HEK293 (cell line): ENCODE measurements around the gene TPD52L1.

Experiments
- ATF2 ChIP-seq: fragments of 450-650 bp; formaldehyde crosslinking; IDR thresholded peaks from 2 replicates; pipeline ENCODE4 v1.5.1; 2016; ENCODE audit warnings: missing biosample characterization, missing genetic modification characterization, low read depth
- CTCF ChIP-seq: fragments of 450-650 bp; formaldehyde crosslinking; IDR thresholded peaks from 2 replicates; pipeline ENCODE4 v1.5.1; 2016; ENCODE audit warnings: missing biosample characterization, missing genetic modification characterization
- HOXA7 ChIP-seq: sonication (generic); formaldehyde crosslinking; IDR thresholded peaks from 2 replicates; pipeline ENCODE4 v1.8.1; 2022; ENCODE audit warnings: missing genetic modification reagents, borderline replicate concordance
- KLF16 ChIP-seq: fragments of 450-650 bp; formaldehyde crosslinking; IDR thresholded peaks from 2 replicates; pipeline ENCODE4 v1.5.1; 2017; ENCODE audit warnings: missing biosample characterization, missing genetic modification characterization
- PBX3 ChIP-seq: sonication (generic); formaldehyde crosslinking; IDR thresholded peaks from 2 replicates; pipeline ENCODE4 v1.8.1; 2022; ENCODE audit warnings: mild to moderate bottlenecking, moderate library complexity, missing genetic modification reagents
- REST ChIP-seq: fragments of 450-650 bp; formaldehyde crosslinking; IDR thresholded peaks from 2 replicates; pipeline ENCODE4 v1.5.1; 2016; ENCODE audit warnings: missing biosample characterization, missing genetic modification characterization
- SCRT1 ChIP-seq: fragments of 450-650 bp; formaldehyde crosslinking; IDR thresholded peaks from 2 replicates; pipeline ENCODE4 v1.5.1; 2016; ENCODE audit warnings: missing biosample characterization, missing genetic modification characterization, borderline replicate concordance
- YY1 ChIP-seq: fragments of 450-650 bp; formaldehyde crosslinking; IDR thresholded peaks from 2 replicates; pipeline ENCODE4 v1.5.1; 2018; ENCODE audit warnings: missing biosample characterization, missing genetic modification characterization
- ZBTB49 ChIP-seq: fragments of 450-650 bp; formaldehyde crosslinking; IDR thresholded peaks from 2 replicates; pipeline ENCODE4 v1.5.1; 2016; ENCODE audit warnings: missing biosample characterization, missing genetic modification characterization, low read depth
- ZFP41 ChIP-seq: fragments of 450-650 bp; formaldehyde crosslinking; IDR thresholded peaks from 2 replicates; pipeline ENCODE4 v1.5.1; 2016; ENCODE audit warnings: missing biosample characterization, missing genetic modification characterization, borderline replicate concordance
- ZNF274 ChIP-seq, 2 experiments: fragments of 200-500 bp in 1 of 2; fragments of 450-650 bp in 1 of 2; sonication (Bioruptor generic) in 1 of 2; formaldehyde crosslinking in 1 of 2; IDR thresholded peaks; 2 replicates each; pipeline versions ENCODE4 v1.5.1 to v1.6.1; 2014 to 2016; ENCODE audit warnings: borderline replicate concordance in 1 of 2, inconsistent platforms in 1 of 2, low read length in 1 of 2, missing biosample characterization in 1 of 2, missing genetic modification characterization in 1 of 2
- ZNF777 ChIP-seq: fragments of 450-650 bp; formaldehyde crosslinking; IDR thresholded peaks from 2 replicates; pipeline ENCODE4 v1.5.1; 2017; ENCODE audit warnings: missing biosample characterization, missing genetic modification characterization, borderline replicate concordance
- ZSCAN18 ChIP-seq: fragments of 450-650 bp; formaldehyde crosslinking; IDR thresholded peaks from 2 replicates; pipeline ENCODE4 v1.5.1; 2016; ENCODE audit warnings: missing biosample characterization, missing genetic modification characterization

GRCh38 chr6:125222531-125223455, 69.2 kb downstream of the TPD52L1 start:
- TF ChIP-seq CTCF (tag by site-specific recombination) (no peak), ZFP41 (tag by site-specific recombination) (no peak), PBX3 (CRISPR knock-in tag) (no peak), HOXA7 (CRISPR knock-in tag) (no peak), SCRT1 (tag by site-specific recombination) (no peak), ZNF274 (IDR thresholded peaks at IDR 0.05; ENCODE audit: low read length) (no peak), ZNF274 (tag by site-specific recombination; IDR thresholded peaks at IDR 0.05; ENCODE audit: borderline replicate concordance) (no peak), KLF16 (tag by site-specific recombination) (no peak), ATF2 (tag by site-specific recombination) (no peak), ZNF777 (tag by site-specific recombination) (no peak), REST (tag by site-specific recombination) (no peak), ZBTB49 (no peak), ZSCAN18 (no peak), YY1 (tag by site-specific recombination) (no peak)
